HG02973 (cell line): ENCODE measurements around the gene RAB8B.

Source experiments
- ATAC-seq: cut with Tn5 transposase; IDR thresholded peaks from one replicate; pipeline ENCODE4 v1.9.1; 2021; ENCODE audit warnings: moderate library complexity; ENCODE audit not compliant: unreplicated experiment

Gene RAB8B

GRCh38 chr15:63188926-63189871 is at the start of gene RAB8B:
RAB8B (plus strand) TSS chr15:63189606; CDS start chr15:63189625, 19 bp downstream.
- peak; percentile 70 for ATAC-seq

GRCh38 chr15:63140936-63141335 is 48.5 kb upstream of the RAB8B start:
- no peak for ATAC-seq

GRCh38 chr15:63145426-63145825 is 44.0 kb upstream of the RAB8B start:
- no peak for ATAC-seq

GRCh38 chr15:63146684-63147083 is 42.7 kb upstream of the RAB8B start:
- ATAC-seq, result no peak

- ATAC-seq, result no peak
These were observed 37.7 kb upstream of the RAB8B start for GRCh38 chr15:63151665-63152064.

- no peak for ATAC-seq
These were observed 33.9 kb upstream of the RAB8B start for GRCh38 chr15:63155486-63155885.

GRCh38 chr15:63156086-63156710 is 33.2 kb upstream of the RAB8B start:
- no peak for ATAC-seq

- ATAC-seq, result peak; percentile 11
These were observed 32.7 kb upstream of the RAB8B start for GRCh38 chr15:63156755-63157117.

GRCh38 chr15:63157118-63157843 is 32.1 kb upstream of the RAB8B start, which contains the start of gene RPS27L:
RPS27L (minus strand) TSS chr15:63157477; CDS start chr15:63157405, 72 bp downstream.
- ATAC-seq, result peak; percentile 87

GRCh38 chr15:63157891-63158431 is 31.4 kb upstream of the RAB8B start:
- peak; percentile 29 for ATAC-seq

- ATAC-seq, result no peak
These were observed 28.8 kb upstream of the RAB8B start for GRCh38 chr15:63160638-63161037.

GRCh38 chr15:63163217-63163616 is 26.2 kb upstream of the RAB8B start:
- no peak for ATAC-seq

- ATAC-seq, result no peak
These were observed 24.1 kb upstream of the RAB8B start for GRCh38 chr15:63165166-63165859.

GRCh38 chr15:63166219-63166618 is 23.2 kb upstream of the RAB8B start:
- ATAC-seq, result no peak

GRCh38 chr15:63169788-63170187 is 19.6 kb upstream of the RAB8B start:
- no peak for ATAC-seq

- no peak for ATAC-seq
These were observed 17.0 kb upstream of the RAB8B start for GRCh38 chr15:63172376-63172775.

- ATAC-seq, result no peak
These were observed 16.5 kb upstream of the RAB8B start for GRCh38 chr15:63172851-63173451.

GRCh38 chr15:63176302-63176701 is 13.1 kb upstream of the RAB8B start:
- ATAC-seq, result no peak

GRCh38 chr15:63178034-63178433 is 11.4 kb upstream of the RAB8B start:
- ATAC-seq, result no peak

GRCh38 chr15:63180746-63181145 is 8.7 kb upstream of the RAB8B start:
- ATAC-seq, result no peak
